Astrocyte of the spinal cord (primary cell): ENCODE results near the gene SSNA1.

Experiments used
- DNase-seq: peaks from one replicate; pipeline ENCODE4 v3.0.0; 2011; ENCODE audit warnings: low read depth, low spot score
- H3K4me3 ChIP-seq: 2 replicates; pipeline ENCODE4 v1.5.1; 2011; ENCODE audit warnings: low read depth, mild to moderate bottlenecking, low read length, moderate library complexity
- CTCF ChIP-seq: IDR thresholded peaks from 2 replicates; pipeline ENCODE4 v1.5.1; 2012; ENCODE audit warnings: low read depth, mild to moderate bottlenecking, low read length, inconsistent platforms
- in situ Hi-C: cut with HindIII; loops from 2 replicates; pipeline ENCODE4 v1.10.0; 2017; ENCODE audit warnings: low sequenced_read_pairs

Gene SSNA1

GRCh38 chr9:137141976-137142936, 46.2 kb upstream of the SSNA1 start:
- no peak for TF ChIP-seq CTCF
- in situ Hi-C loops: no loop called here
- H3K4me3 ChIP-seq: no peak overlapping the region

GRCh38 chr9:137143459-137143858, 45.0 kb upstream of the SSNA1 start:
- no peak overlapping the region for H3K4me3 ChIP-seq
- in situ Hi-C loops: no loop called here
- TF ChIP-seq CTCF: no peak
- no peak for DNase-seq

More at GRCh38 chr9:137141976-137142936, 46.2 kb upstream of the SSNA1 start:
- no peak for DNase-seq

GRCh38 chr9:137145731-137146526, 42.5 kb upstream of the SSNA1 start:
- in situ Hi-C loops: no loop called here
- H3K4me3 ChIP-seq: no peak overlapping the region
- DNase-seq: no peak
- TF ChIP-seq CTCF: no peak

- DNase-seq: no peak
- no peak overlapping the region for H3K4me3 ChIP-seq
- no peak for TF ChIP-seq CTCF
- in situ Hi-C loops: no loop called here
Observed at GRCh38 chr9:137146527-137146918, 42.0 kb upstream of the SSNA1 start.

GRCh38 chr9:137147091-137147792, 41.2 kb upstream of the SSNA1 start:
- DNase-seq: no peak
- in situ Hi-C loops: no loop called here
- no peak overlapping the region for H3K4me3 ChIP-seq
- no peak for TF ChIP-seq CTCF

- no peak for DNase-seq
Observed at GRCh38 chr9:137147793-137148160, 40.7 kb upstream of the SSNA1 start.

More at GRCh38 chr9:137147793-137148160, 40.7 kb upstream of the SSNA1 start:
- in situ Hi-C loops: no loop called here
- no peak overlapping the region for H3K4me3 ChIP-seq
- no peak for TF ChIP-seq CTCF
